IPS DF 6.9 (cell line): ENCODE measurements around the gene ARHGAP5.

Source experiments
- DNase-seq: peaks from one replicate; pipeline ENCODE4 v3.0.0-alpha.2; 2013; ENCODE audit warnings: low read depth, low spot score
- H3K27ac ChIP-seq: one replicate; pipeline ENCODE4 v1.5.1; 2013; ENCODE audit warnings: low read length, control low read depth
- H3K27me3 ChIP-seq: 2 replicates; pipeline ENCODE4 v1.6.1; 2013; ENCODE audit warnings: mild to moderate bottlenecking, low read length; ENCODE audit not compliant: control insufficient read depth, insufficient read depth
- H3K36me3 ChIP-seq: 2 replicates; pipeline ENCODE4 v1.6.1; 2013; ENCODE audit warnings: low read length; ENCODE audit not compliant: control insufficient read depth, insufficient read depth
- H3K4me1 ChIP-seq: 2 replicates; pipeline ENCODE4 v1.6.1; 2013; ENCODE audit warnings: low read length; ENCODE audit not compliant: control insufficient read depth, insufficient read depth
- H3K4me3 ChIP-seq: 2 replicates; pipeline ENCODE4 v1.5.1; 2013; ENCODE audit warnings: mild to moderate bottlenecking, low read length
- H3K9me3 ChIP-seq: 2 replicates; pipeline ENCODE4 v1.6.1; 2013; ENCODE audit warnings: low read length, inconsistent platforms; ENCODE audit not compliant: control insufficient read depth, insufficient read depth
- WGBS: extraction: QIAGEN DNeasy Blood & Tissue Kit; methylation state at CpG from one replicate; pipeline ENCODE4 v1.1.7; 2013; ENCODE audit warnings: mixed read lengths, missing lambda C conversion rate; ENCODE audit not compliant: insufficient read length, insufficient coverage; 5-methylcytosine and 5-hydroxymethylcytosine counted together

The ARHGAP5 gene

GRCh38 chr14:32183151-32184058, 106.3 kb downstream of the ARHGAP5 start:
- no peak overlapping the region for H3K4me3 ChIP-seq
- no CpG with 5 or more reads among the region's 2 CpGs for WGBS
- H3K9me3 ChIP-seq = no peaks in the 10 kb centered on the region
- H3K36me3 ChIP-seq = no peaks in the 10 kb centered on the region
- no peaks in the 10 kb centered on the region for H3K27me3 ChIP-seq
- no peaks in the 10 kb centered on the region for H3K4me1 ChIP-seq
- no peak for DNase-seq
- H3K27ac ChIP-seq = no peak overlapping the region

GRCh38 chr14:32185097-32185496, 108.0 kb downstream of the ARHGAP5 start:
- no peaks in the 10 kb centered on the region for H3K27me3 ChIP-seq
- H3K36me3 ChIP-seq = no peaks in the 10 kb centered on the region
- no peak overlapping the region for H3K4me3 ChIP-seq
- no CpG with 5 or more reads among the region's 1 CpG for WGBS
- no peak overlapping the region for H3K27ac ChIP-seq
- H3K9me3 ChIP-seq = no peaks in the 10 kb centered on the region
- no peak for DNase-seq
- H3K4me1 ChIP-seq = no peaks in the 10 kb centered on the region

DNA sequence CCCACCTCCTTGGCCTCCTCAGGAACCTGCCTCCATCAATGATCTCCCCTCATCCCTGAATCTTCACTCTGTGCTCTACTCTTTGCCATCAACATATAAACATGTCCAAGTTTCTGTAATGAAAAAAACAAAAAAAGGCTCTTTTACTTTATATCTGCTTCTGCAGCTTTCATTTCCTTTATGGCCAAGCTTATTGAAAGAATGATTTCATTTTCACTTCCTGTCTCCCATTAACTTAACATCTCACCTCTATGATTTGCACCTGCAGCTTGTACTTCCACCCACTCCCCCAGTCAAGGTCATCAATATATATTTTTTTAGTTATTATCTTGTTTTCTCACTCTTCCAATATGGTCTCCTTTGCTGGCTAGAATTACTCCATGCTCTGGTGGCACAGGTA, 109.1 kb downstream of the ARHGAP5 start:
- Histone ChIP-seq H3K36me3 (no peaks in the 10 kb centered on the region), H3K27ac (no peak overlapping the region), H3K9me3 (no peaks in the 10 kb centered on the region), H3K4me1 (no peaks in the 10 kb centered on the region), H3K4me3 (no peak overlapping the region), H3K27me3 (no peaks in the 10 kb centered on the region)
- no peak for DNase-seq

GRCh38 chr14:32189811-32190210, 112.7 kb downstream of the ARHGAP5 start:
- DNase-seq = no peak
- no peaks in the 10 kb centered on the region for H3K9me3 ChIP-seq
- H3K27me3 ChIP-seq = no peaks in the 10 kb centered on the region
- no peak overlapping the region for H3K27ac ChIP-seq
- H3K4me1 ChIP-seq = no peaks in the 10 kb centered on the region
- no peaks in the 10 kb centered on the region for H3K36me3 ChIP-seq
- H3K4me3 ChIP-seq = no peak overlapping the region
- WGBS = 100% methylated on average over 1 of the region's 1 CpG

DNA sequence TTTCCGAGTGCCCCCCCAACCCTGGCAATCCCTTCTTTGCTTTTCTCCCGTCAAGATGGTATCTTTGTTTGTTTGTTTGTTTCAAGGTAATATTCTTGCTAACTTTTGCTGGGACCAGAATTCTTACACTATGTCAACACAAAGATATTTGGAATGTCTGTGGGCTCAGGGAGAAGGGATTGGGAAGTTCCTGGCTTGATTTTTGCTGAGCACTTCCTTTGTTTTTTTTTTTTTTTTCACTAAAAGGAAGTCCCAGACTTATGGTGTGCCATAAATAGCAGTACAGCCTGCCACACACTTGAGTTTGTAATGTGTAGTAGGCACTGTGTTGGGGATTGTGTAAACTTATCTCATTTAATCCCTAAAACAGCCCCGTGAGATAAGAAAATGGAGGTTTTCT, 113.6 kb downstream of the ARHGAP5 start:
- Histone ChIP-seq H3K27ac (no peak overlapping the region), H3K9me3 (no peaks in the 10 kb centered on the region), H3K4me3 (no peak overlapping the region), H3K4me1 (no peaks in the 10 kb centered on the region), H3K36me3 (no peaks in the 10 kb centered on the region), H3K27me3 (no peaks in the 10 kb centered on the region)
- no peak for DNase-seq
- no CpG with 5 or more reads among the region's 3 CpGs for WGBS

DNA sequence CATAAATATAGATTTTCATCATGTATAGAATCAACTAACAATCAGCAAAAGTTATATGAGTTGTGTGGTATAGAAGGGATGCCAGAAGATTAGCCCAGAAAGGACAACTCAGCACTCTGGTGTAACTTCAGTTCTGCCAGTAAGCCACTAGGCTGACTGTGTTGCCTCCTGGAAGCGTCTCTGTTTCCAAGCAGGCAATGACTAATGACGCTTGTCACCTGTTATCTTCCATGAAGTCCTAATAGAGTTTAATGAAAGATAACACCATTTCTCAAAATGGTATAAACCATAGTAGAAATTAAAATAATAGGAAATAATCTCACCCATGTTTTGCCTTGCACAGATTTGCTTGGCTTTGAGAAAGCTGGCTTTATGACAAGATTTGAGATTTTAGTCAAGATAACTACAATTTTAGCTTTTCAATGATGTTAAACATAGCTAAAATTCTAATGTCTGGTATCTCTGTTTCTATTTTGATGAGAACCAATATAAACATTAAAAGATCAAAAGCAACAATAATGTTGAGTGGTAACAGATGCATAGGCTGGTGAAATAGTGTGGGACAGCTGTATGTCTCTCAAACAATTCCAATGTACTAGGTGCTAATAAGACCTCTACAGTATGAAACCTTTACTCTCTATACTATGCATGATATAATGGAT, 115.7 kb downstream of the ARHGAP5 start:
- Histone ChIP-seq H3K4me3 (no peak overlapping the region), H3K4me1 (no peaks in the 10 kb centered on the region), H3K36me3 (no peaks in the 10 kb centered on the region), H3K27ac (no peak overlapping the region), H3K9me3 (no peaks in the 10 kb centered on the region), H3K27me3 (no peaks in the 10 kb centered on the region)
- WGBS = no CpG with 5 or more reads among the region's 2 CpGs
- no peak for DNase-seq

- DNase-seq = no peak
- no peak overlapping the region for H3K4me3 ChIP-seq
- no peaks in the 10 kb centered on the region for H3K4me1 ChIP-seq
- H3K9me3 ChIP-seq = no peaks in the 10 kb centered on the region
- H3K27me3 ChIP-seq = no peaks in the 10 kb centered on the region
- no peaks in the 10 kb centered on the region for H3K36me3 ChIP-seq
- no peak overlapping the region for H3K27ac ChIP-seq
- no CpG with 5 or more reads among the region's 2 CpGs for WGBS
These were observed 116.4 kb downstream of the ARHGAP5 start for GRCh38 chr14:32193532-32193931.

GRCh38 chr14:32195636-32196035, 118.5 kb downstream of the ARHGAP5 start:
- H3K9me3 ChIP-seq = no peaks in the 10 kb centered on the region
- no peak overlapping the region for H3K4me3 ChIP-seq
- WGBS = no CpG with 5 or more reads among the region's 1 CpG
- no peak overlapping the region for H3K27ac ChIP-seq
- H3K27me3 ChIP-seq = no peaks in the 10 kb centered on the region
- no peaks in the 10 kb centered on the region for H3K4me1 ChIP-seq
- DNase-seq = no peak
- H3K36me3 ChIP-seq = no peaks in the 10 kb centered on the region

GRCh38 chr14:32197919-32198318, 120.8 kb downstream of the ARHGAP5 start:
- WGBS = no CpG with 5 or more reads among the region's 1 CpG
- Histone ChIP-seq H3K27me3 (no peaks in the 10 kb centered on the region), H3K4me1 (no peaks in the 10 kb centered on the region), H3K27ac (no peak overlapping the region), H3K9me3 (no peaks in the 10 kb centered on the region), H3K36me3 (no peaks in the 10 kb centered on the region), H3K4me3 (no peak overlapping the region)
- no peak for DNase-seq

DNA sequence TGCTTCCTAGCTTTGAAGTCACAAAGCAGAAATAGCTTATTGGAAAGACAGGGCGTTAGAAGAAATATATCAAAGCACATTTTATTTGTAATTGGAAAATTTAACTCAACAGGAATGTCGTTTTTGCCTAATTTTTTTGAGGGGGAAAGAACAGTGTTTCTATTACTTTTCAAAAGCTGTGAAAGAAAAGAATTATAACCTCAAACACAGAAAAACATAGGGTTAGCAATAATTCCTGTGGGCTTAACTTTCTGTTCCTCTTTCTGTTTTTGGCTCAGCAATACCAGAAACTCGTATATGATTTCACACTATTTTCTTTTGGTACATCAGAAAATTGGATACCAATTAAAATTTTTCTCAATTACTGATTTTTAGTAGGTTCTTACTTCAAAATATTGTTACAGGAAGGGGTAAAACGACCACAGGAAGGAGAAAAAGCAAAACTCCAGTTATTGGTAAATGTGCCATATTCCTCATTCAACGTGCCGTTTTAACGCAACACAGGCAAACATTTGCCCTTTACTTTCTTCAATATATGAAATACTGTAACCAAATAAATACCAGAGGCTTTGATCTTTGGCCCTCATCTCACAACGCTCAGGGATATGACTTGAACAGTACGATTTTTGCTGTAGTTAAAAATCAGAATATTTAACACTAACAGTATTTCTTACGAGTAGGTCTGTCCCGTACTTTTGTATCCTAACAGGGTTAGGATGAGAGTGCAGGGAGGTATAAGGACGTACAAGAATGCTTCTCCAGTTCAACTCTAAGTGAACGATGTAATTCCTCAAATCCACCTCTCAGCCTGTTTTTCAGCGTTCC, 123.5 kb downstream of the ARHGAP5 start:
- H3K4me1 ChIP-seq = no peaks in the 10 kb centered on the region
- no peak overlapping the region for H3K27ac ChIP-seq
- DNase-seq = no peak
- WGBS = no CpG with 5 or more reads among the region's 14 CpGs
- H3K4me3 ChIP-seq = peak overlapping the region; percentile 88; the same call in 1 of the 2 replicates
- H3K9me3 ChIP-seq = no peaks in the 10 kb centered on the region
- no peaks in the 10 kb centered on the region for H3K27me3 ChIP-seq
- no peaks in the 10 kb centered on the region for H3K36me3 ChIP-seq
